Esophagus muscularis mucosa (tissue), 3 donors: ENCODE data around the gene CAMKMT.

Experiments
- CTCF ChIP-seq, 3 experiments: fragments of 200-600 bp in 2 of 3; fragments of 450-650 bp in 1 of 3; sonication (generic) in 2 of 3; IDR thresholded peaks; one replicate each; pipeline ENCODE4 v1.5.1; 2017 to 2019; ENCODE audit warnings: antibody characterized with exemption in 3 of 3, mild to moderate bottlenecking in 2 of 3, moderate library complexity in 1 of 3
- POLR2AphosphoS5 ChIP-seq, 2 donors: sonication (generic); formaldehyde crosslinking; IDR thresholded peaks; one replicate each; pipeline ENCODE4 v1.6.1; 2017; ENCODE audit warnings: antibody characterized with exemption in 2 of 2

- no peak for TF ChIP-seq CTCF (IDR thresholded peaks at IDR 0.05)
- no peak for TF ChIP-seq POLR2AphosphoS5 (IDR thresholded peaks at IDR 0.05)
Observed at GRCh38 chr2:44526352-44526751, 164.6 kb downstream of the CAMKMT start.
